Body of pancreas (tissue), 4 donors: ENCODE measurements around the gene COX5A.

Experiments used
- POLR2A ChIP-seq, 3 donors: fragments of 450-650 bp; IDR thresholded peaks; one replicate each; pipeline ENCODE4 v1.6.1; 2016; ENCODE audit warnings: antibody characterized with exemption in 3 of 3, mild to moderate bottlenecking in 2 of 3
- TF ChIP-seq, protein P1 (sequence below), 7 experiments: fragments of 450-650 bp in 4 of 7; fragments of 200-600 bp in 3 of 7; sonication (generic) in 3 of 7; IDR thresholded peaks; one replicate each; pipeline ENCODE4 v1.5.1; 2016 to 2019; ENCODE audit warnings: antibody characterized with exemption in 7 of 7

DNA sequence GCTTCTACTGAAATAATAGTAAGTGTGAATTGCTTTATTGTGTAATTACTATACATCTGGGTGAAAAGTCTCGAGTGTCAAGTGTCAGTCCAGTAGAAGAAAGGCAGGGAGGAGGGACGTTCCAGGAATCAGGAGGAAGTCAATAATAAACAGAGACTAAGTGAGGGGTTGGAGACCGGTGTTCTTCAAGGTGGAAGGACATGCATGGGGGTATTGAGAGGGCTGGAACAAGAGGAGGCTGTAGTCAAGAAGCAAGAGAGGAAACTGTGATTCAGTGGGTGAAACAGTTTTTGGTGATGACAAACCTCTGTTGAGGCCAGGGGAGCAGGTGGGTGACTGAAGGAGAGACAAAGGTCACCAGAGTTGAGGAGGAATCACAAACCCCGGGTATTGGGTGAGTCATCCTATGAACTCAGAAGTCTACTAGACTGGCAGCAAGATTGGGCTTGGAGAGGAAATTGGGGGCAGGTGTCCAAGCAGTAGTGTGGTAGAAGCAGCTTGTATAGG is 45.9 kb upstream of the COX5A start:
- TF ChIP-seq POLR2A (IDR thresholded peaks at IDR 0.05) = no peak
- TF ChIP-seq, protein P1, sequence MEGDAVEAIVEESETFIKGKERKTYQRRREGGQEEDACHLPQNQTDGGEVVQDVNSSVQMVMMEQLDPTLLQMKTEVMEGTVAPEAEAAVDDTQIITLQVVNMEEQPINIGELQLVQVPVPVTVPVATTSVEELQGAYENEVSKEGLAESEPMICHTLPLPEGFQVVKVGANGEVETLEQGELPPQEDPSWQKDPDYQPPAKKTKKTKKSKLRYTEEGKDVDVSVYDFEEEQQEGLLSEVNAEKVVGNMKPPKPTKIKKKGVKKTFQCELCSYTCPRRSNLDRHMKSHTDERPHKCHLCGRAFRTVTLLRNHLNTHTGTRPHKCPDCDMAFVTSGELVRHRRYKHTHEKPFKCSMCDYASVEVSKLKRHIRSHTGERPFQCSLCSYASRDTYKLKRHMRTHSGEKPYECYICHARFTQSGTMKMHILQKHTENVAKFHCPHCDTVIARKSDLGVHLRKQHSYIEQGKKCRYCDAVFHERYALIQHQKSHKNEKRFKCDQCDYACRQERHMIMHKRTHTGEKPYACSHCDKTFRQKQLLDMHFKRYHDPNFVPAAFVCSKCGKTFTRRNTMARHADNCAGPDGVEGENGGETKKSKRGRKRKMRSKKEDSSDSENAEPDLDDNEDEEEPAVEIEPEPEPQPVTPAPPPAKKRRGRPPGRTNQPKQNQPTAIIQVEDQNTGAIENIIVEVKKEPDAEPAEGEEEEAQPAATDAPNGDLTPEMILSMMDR (IDR thresholded peaks at IDR 0.05) = no peak
